Measurements from ENCODE around the gene NFX1. TPM values are rescaled to one million over a fixed set of nuclear protein-coding genes. Genes with fewer than 3 reads are reported as not detected.

The NFX1 gene
- total RNA-seq, 6 donors from 2014 or later: 37.0 to 75.4 (median 54.1) TPM

DNA sequence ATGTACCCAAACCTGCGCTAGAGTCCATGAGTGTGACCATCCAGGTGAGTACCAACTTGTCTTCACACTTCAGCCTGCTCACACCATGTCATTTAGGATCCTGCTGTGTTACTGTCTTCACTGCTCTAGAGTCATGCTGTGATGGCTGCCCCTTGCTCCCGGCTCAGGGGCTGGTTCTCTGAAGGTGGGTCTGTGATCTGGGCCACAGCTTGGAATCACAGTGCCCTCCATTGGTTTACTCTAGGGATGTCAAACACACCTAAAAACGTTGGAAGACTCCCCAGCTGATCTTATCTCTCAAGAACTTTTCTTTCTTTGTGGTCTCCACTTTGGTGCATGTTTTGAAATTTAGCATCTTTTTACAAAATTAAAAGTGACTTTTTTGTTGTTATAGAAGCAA lies 53.8 kb downstream of the NFX1 start:
- peaks cover 57 to 100% (median 92%) of the 10 kb centered on the region in 4 donors for H3K36me3 ChIP-seq

DNA sequence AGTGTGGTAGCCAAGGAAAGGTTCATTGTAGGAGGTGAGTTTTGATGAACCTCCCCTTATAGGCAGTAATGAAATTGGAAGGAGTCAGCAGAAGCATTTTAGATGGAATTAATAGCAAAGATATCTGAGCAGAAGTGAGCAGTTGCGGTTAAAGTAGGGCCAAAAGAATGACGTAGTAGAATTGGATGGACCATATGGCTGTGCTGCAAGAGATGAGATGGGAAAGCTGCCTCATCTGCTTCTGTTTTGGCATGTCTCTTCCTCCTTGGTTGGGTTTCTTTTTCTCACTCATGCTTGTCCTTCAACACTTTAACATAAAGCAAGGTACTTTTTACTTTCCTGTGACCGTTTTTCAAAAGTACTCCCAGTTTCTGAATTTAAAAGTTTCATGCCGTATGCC lies 56.2 kb downstream of the NFX1 start:
- DNase-seq: no peak
- peaks cover 37 to 81% (median 71%) of the 10 kb centered on the region in 4 donors for H3K36me3 ChIP-seq
- H3K9me3 ChIP-seq: no peaks in the 10 kb centered on the region
- WGBS, 2 donors: 90 to 97% methylated on average over 4 of the region's 4 CpGs
- H3K27me3 ChIP-seq: no peaks in the 10 kb centered on the region
- ATAC-seq (ENCODE audit: low FRiP score in 2 of 2): peak in 1 of 2 donors; percentile 62
- H3K27ac ChIP-seq: no peak overlapping the region
- H3K4me1 ChIP-seq: peaks cover 0 to 13% (median 2%) of the 10 kb centered on the region in 4 donors
- no peak overlapping the region for H3K4me3 ChIP-seq
- TF ChIP-seq EP300 (IDR thresholded peaks at IDR 0.05) (no peak), POLR2AphosphoS5 (IDR thresholded peaks at IDR 0.05) (no peak), POLR2A (IDR thresholded peaks at IDR 0.05) (no peak)
- TF ChIP-seq, protein P1, sequence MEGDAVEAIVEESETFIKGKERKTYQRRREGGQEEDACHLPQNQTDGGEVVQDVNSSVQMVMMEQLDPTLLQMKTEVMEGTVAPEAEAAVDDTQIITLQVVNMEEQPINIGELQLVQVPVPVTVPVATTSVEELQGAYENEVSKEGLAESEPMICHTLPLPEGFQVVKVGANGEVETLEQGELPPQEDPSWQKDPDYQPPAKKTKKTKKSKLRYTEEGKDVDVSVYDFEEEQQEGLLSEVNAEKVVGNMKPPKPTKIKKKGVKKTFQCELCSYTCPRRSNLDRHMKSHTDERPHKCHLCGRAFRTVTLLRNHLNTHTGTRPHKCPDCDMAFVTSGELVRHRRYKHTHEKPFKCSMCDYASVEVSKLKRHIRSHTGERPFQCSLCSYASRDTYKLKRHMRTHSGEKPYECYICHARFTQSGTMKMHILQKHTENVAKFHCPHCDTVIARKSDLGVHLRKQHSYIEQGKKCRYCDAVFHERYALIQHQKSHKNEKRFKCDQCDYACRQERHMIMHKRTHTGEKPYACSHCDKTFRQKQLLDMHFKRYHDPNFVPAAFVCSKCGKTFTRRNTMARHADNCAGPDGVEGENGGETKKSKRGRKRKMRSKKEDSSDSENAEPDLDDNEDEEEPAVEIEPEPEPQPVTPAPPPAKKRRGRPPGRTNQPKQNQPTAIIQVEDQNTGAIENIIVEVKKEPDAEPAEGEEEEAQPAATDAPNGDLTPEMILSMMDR (IDR thresholded peaks at IDR 0.05): no peak

More for the DNA sequence above, 53.8 kb downstream of the NFX1 start:
- Histone ChIP-seq H3K4me1 (no peaks in the 10 kb centered on the region), H3K9me3 (peaks cover 0 to 9% (median 7%) of the 10 kb centered on the region in 4 donors), H3K27ac (no peak overlapping the region), H3K4me3 (no peak overlapping the region), H3K27me3 (no peaks in the 10 kb centered on the region)
- ATAC-seq (ENCODE audit: low FRiP score in 2 of 2) (no peak), DNase-seq (no peak)
- TF ChIP-seq POLR2A (IDR thresholded peaks at IDR 0.05): no peak
- no peak for TF ChIP-seq EP300 (IDR thresholded peaks at IDR 0.05)
- TF ChIP-seq, protein P1 (IDR thresholded peaks at IDR 0.05): no peak
- no peak for TF ChIP-seq POLR2AphosphoS5 (IDR thresholded peaks at IDR 0.05)
- 79 to 80% methylated on average over 3 of the region's 3 CpGs for WGBS, 2 donors

DNA sequence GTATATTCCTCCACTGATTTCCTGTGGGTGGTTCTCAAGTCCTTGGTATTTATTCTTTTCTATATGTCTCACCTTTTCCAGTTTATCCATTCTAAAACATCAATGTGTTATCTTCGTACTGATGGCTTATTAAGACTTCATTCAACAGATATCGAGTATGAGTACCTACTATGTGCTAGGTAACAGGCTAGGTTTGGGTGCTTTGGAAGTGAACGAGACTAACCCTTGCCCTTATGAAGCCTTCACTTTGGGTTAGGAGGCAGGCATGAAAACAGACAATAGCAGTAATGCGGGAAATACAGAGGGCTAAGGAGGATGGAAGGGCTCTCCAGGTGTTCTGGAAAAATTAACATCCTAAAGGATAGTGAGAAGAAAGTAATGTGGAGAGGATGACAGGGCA lies 58.7 kb downstream of the NFX1 start:
- Histone ChIP-seq H3K4me3 (no peak overlapping the region), H3K27me3 (no peaks in the 10 kb centered on the region), H3K9me3 (no peaks in the 10 kb centered on the region), H3K4me1 (peaks cover 0 to 13% (median 2%) of the 10 kb centered on the region in 4 donors), H3K27ac (peak overlapping the region in 1 of 4 donors; percentile 70), H3K36me3 (peaks cover 28 to 56% (median 51%) of the 10 kb centered on the region in 4 donors)
- DNase-seq (no peak), ATAC-seq (ENCODE audit: low FRiP score in 2 of 2) (no peak)
- TF ChIP-seq POLR2A (IDR thresholded peaks at IDR 0.05) (no peak), EP300 (IDR thresholded peaks at IDR 0.05) (no peak), POLR2AphosphoS5 (IDR thresholded peaks at IDR 0.05) (no peak)
- TF ChIP-seq, protein P1 (IDR thresholded peaks at IDR 0.05): no peak
- 95 to 97% methylated on average over 4 of the region's 4 CpGs for WGBS, 2 donors

GRCh38 chr9:33349743-33350142 lies 59.4 kb downstream of the NFX1 start:
- H3K27ac ChIP-seq: peak overlapping the region in 3 of 4 donors; percentile 44 to 70 (median 45)
- ATAC-seq (ENCODE audit: low FRiP score in 2 of 2) (no peak), DNase-seq (no peak)
- H3K9me3 ChIP-seq: no peaks in the 10 kb centered on the region
- TF ChIP-seq POLR2AphosphoS5 (IDR thresholded peaks at IDR 0.05) (no peak), EP300 (IDR thresholded peaks at IDR 0.05) (no peak), POLR2A (IDR thresholded peaks at IDR 0.05) (no peak)
- TF ChIP-seq, protein P1 (IDR thresholded peaks at IDR 0.05): no peak
- WGBS, 2 donors: 69 to 88% methylated on average over 2 of the region's 2 CpGs
- peaks cover 21 to 55% (median 43%) of the 10 kb centered on the region in 4 donors for H3K36me3 ChIP-seq
- peaks cover 2 to 19% (median 7%) of the 10 kb centered on the region in 4 donors for H3K4me1 ChIP-seq
- H3K27me3 ChIP-seq: no peaks in the 10 kb centered on the region
- H3K4me3 ChIP-seq: no peak overlapping the region

DNA sequence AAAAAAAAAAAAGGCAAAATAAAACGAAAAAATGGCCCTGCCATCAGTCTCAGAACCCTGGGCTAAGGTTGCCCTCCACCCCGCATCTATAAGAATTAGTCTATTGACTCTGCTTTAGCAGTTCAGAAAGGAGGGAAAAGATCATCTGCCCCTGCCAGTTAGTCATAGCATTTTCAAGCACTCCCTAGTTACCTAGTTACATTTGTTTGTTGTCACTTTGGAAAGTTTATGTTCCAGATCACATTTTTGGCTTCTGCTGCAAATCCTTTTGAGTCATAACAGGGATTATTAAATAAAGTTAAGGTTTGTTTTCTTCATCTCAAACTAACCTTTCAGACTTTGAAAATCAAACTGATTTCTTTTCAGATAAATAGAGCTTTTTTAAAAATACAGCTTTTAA lies 60.0 kb downstream of the NFX1 start:
- DNase-seq: no peak
- H3K27ac ChIP-seq: peak overlapping the region in 3 of 4 donors; percentile 44 to 70 (median 62)

More for the DNA sequence above, 60.0 kb downstream of the NFX1 start:
- Histone ChIP-seq H3K9me3 (no peaks in the 10 kb centered on the region), H3K4me3 (no peak overlapping the region), H3K27me3 (no peaks in the 10 kb centered on the region), H3K36me3 (peaks cover 20 to 49% (median 38%) of the 10 kb centered on the region in 4 donors), H3K4me1 (peaks cover 4 to 24% (median 12%) of the 10 kb centered on the region in 4 donors)
- peak; percentile 76 to 81 for ATAC-seq (ENCODE audit: low FRiP score in 2 of 2)
- 64 to 73% methylated on average over 2 of the region's 2 CpGs for WGBS, 2 donors
- TF ChIP-seq POLR2AphosphoS5 (IDR thresholded peaks at IDR 0.05) (no peak), EP300 (IDR thresholded peaks at IDR 0.05) (no peak), POLR2A (IDR thresholded peaks at IDR 0.05) (no peak)
- TF ChIP-seq, protein P1 (IDR thresholded peaks at IDR 0.05): no peak

All from upper lobe of left lung (tissue), 6 donors.